Body of pancreas (tissue), 4 donors: Measurements from ENCODE around the gene KLF16. TPM values are rescaled to one million over a fixed set of nuclear protein-coding genes. Genes with fewer than 3 reads are reported as not detected.

Experiments
- ATAC-seq: fragments of 150-250 bp; one replicate; pipeline ENCODE4 v1.9.1; 2016
- DNase-seq, 4 donors: peaks; one replicate each; pipeline ENCODE4 v3.0.0-alpha.2; 2019
- H3K27ac ChIP-seq, 4 donors: fragments of 200-600 bp; sonication (generic); 1 replicate in 3 of 4; 2 replicates in 1 of 4; pipeline versions ENCODE4 v1.5.1 to v1.6.1; 2016 to 2019; ENCODE audit warnings: mild to moderate bottlenecking in 1 of 4, mixed read lengths in 1 of 4, moderate library complexity in 1 of 4
- H3K27me3 ChIP-seq, 2 donors: fragments of 200-600 bp; sonication (generic); one replicate each; pipeline ENCODE4 v1.6.0; 2016; ENCODE audit warnings: mild to moderate bottlenecking in 1 of 2
- H3K36me3 ChIP-seq, 2 donors: fragments of 200-600 bp; sonication (generic); replicated peaks in 1 of 2; 2 replicates each; pipeline ENCODE4 v1.5.1; 2016; ENCODE audit warnings: low read depth in 2 of 2; ENCODE audit not compliant: insufficient read depth in 1 of 2
- H3K4me1 ChIP-seq: fragments of 200-600 bp; sonication (generic); one replicate; pipeline ENCODE4 v1.6.0; 2016
- H3K4me3 ChIP-seq, 2 donors: fragments of 200-600 bp; sonication (generic); 1 replicate in 1 of 2; 2 replicates in 1 of 2; pipeline ENCODE4 v1.5.1; 2016 to 2019
- H3K9me3 ChIP-seq, 3 donors: fragments of 200-600 bp; sonication (generic); 1 replicate in 2 of 3; 2 replicates in 1 of 3; pipeline ENCODE4 v1.5.1; 2016
- POLR2A ChIP-seq, 3 donors: fragments of 450-650 bp; IDR thresholded peaks; one replicate each; pipeline ENCODE4 v1.6.1; 2016; ENCODE audit warnings: antibody characterized with exemption in 3 of 3, mild to moderate bottlenecking in 2 of 3
- WGBS, 2 donors: methylation state at CpG; one replicate each; pipeline ENCODE4 v1.1.5; 2017; 5-methylcytosine and 5-hydroxymethylcytosine counted together
- intact Hi-C: fragments of 100-400 bp; cut with DNase I; formaldehyde crosslinking; loops from one replicate; pipeline ENCODE4 v1.15.1; 2023
- total RNA-seq, 2 donors: library from RNA; depleted of rRNA; stranded (reverse); fragments of >200 nt; gene quantifications; one replicate each; pipeline ENCODE4 v1.1.0, GENCODE V29; 2016
- TF ChIP-seq, protein P1 (sequence below), 7 experiments: fragments of 450-650 bp in 4 of 7; fragments of 200-600 bp in 3 of 7; sonication (generic) in 3 of 7; IDR thresholded peaks; one replicate each; pipeline ENCODE4 v1.5.1; 2016 to 2019; ENCODE audit warnings: antibody characterized with exemption in 7 of 7

KLF16 gene
- total RNA-seq, 2 donors from 2014 or later = 2.3 to 3.6 TPM

DNA sequence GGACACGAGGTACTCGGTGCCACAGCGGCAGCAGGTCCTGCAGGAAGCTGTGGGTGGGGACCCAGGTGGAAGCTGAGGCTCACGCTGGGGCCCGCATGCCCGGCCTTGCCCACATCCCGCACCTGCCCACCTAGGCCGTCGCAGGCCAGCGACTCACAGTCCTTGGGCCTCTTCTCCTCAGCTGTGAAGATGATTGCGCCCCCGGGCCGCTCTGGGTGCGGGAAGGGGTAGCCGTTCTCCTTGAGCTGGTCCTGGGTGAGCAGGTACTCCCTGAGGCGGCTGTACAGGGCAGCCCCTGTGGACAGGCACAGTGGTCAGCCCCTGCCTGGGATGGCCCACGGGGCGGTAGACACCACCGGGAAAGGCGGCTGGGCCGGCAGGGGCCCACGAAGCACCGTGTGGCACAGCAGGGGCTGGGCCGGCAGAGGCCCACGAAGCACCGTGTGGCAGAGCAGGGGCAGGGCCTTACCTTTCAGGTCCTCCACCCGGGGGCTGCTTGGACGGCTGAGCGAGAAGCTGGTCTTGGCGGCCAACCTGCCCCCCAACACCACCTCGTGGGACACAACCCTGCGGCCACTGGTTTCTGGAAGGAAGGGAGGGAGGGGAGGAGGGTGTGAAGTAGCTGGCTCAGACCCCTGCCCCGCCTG is 44.7 kb downstream of the KLF16 start:
- TF ChIP-seq, protein P1, sequence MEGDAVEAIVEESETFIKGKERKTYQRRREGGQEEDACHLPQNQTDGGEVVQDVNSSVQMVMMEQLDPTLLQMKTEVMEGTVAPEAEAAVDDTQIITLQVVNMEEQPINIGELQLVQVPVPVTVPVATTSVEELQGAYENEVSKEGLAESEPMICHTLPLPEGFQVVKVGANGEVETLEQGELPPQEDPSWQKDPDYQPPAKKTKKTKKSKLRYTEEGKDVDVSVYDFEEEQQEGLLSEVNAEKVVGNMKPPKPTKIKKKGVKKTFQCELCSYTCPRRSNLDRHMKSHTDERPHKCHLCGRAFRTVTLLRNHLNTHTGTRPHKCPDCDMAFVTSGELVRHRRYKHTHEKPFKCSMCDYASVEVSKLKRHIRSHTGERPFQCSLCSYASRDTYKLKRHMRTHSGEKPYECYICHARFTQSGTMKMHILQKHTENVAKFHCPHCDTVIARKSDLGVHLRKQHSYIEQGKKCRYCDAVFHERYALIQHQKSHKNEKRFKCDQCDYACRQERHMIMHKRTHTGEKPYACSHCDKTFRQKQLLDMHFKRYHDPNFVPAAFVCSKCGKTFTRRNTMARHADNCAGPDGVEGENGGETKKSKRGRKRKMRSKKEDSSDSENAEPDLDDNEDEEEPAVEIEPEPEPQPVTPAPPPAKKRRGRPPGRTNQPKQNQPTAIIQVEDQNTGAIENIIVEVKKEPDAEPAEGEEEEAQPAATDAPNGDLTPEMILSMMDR (IDR thresholded peaks at IDR 0.05) = no peak
- no peak for TF ChIP-seq POLR2A (IDR thresholded peaks at IDR 0.05)
- Histone ChIP-seq H3K27ac (no peak overlapping the region), H3K36me3 (peaks cover 20 to 49% of the 10 kb centered on the region in 2 donors), H3K4me3 (no peak overlapping the region), H3K27me3 (no peaks in the 10 kb centered on the region), H3K9me3 (no peaks in the 10 kb centered on the region), H3K4me1 (no peaks in the 10 kb centered on the region)
- intact Hi-C loops = no loop called here
- ATAC-seq (no peak), DNase-seq (no peak)
- 89 to 94% methylated on average over 12 to 29 of the region's 33 CpGs for WGBS, 2 donors

DNA sequence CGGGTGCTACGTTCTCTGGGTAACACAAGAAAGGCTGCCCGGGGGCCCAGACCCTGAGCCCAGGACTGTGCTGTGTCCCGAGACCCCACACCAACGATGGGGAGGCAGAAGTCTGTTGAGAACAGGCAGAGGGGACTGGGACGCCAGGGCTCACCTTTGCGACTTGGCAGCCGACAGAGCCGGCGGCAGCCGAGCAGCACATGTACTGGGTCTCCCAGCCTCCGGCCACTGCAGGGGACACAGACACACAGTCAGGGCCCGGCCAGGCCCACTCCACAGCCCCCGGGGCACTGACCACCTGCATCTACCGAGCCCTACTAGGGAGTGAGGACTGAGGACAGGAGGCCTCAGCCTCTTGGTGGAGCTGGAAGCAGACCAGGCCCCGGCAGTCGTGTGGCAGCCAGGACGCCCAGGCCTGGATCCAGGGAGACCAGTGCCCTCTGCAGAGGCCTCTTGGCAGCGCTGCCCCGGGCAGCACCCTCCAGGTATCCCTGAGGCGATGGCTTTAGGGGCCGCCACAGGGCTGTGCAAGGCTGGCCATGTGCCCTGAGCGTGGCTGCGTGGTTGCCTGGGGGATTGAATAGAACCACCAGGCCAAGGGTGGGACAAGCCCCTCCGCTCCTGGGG is 45.7 kb downstream of the KLF16 start:
- Histone ChIP-seq H3K27ac (no peak overlapping the region), H3K27me3 (no peaks in the 10 kb centered on the region), H3K4me1 (peaks cover 9% of the 10 kb centered on the region), H3K4me3 (no peak overlapping the region), H3K9me3 (no peaks in the 10 kb centered on the region), H3K36me3 (peaks cover 20 to 49% of the 10 kb centered on the region in 2 donors)
- intact Hi-C loops = no loop called here
- TF ChIP-seq, protein P1 (IDR thresholded peaks at IDR 0.05) = no peak
- DNase-seq (no peak), ATAC-seq (no peak)
- 90 to 93% methylated on average over 2 to 25 of the region's 25 CpGs for WGBS, 2 donors

DNA sequence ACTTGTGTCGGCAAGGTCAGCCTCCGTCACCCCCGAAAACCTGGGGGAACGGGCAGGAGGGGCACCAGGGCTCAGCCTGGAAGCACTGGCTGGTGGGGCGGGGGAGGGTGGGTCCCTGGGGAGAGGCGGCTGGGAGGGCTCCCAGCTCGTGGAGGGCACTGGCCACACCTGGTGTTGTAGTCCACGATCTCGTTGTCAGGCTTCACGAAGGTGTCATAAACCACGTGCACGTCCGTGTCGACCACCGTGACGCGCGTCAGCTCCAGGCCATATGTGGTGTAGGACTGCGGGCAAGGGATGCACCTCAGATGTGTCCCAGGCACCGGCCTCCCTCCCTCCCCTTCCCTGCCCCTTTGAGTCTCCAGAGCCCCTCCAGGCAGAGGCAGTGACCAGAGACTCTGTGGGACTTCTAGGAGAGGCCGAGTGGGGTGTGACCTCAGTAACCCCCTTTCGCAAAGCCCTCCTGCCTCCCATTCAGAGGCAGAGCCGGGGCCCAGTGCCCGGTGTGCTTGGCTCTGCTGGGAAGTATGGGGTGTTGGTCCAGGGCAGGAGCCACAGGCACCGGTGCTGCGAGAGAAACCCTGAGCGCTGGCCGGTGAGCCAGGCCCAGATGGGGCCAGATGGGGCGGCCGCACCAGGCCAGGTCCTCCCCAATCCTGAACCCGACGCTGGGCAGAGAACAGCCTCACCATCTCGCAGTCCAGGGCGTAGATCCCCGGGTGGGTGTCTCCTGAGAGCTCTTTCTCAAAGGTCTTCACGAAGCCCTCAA is 46.7 kb downstream of the KLF16 start:
- Histone ChIP-seq H3K27me3 (no peaks in the 10 kb centered on the region), H3K4me3 (no peak overlapping the region), H3K4me1 (peaks cover 17% of the 10 kb centered on the region), H3K36me3 (peaks cover 20 to 44% of the 10 kb centered on the region in 2 donors), H3K27ac (no peak overlapping the region), H3K9me3 (no peaks in the 10 kb centered on the region)
- no peak for ATAC-seq
- intact Hi-C loops = no loop called here
- 93 to 95% methylated on average over 27 to 30 of the region's 36 CpGs for WGBS, 2 donors
- TF ChIP-seq, protein P1 (IDR thresholded peaks at IDR 0.05) = no peak
- TF ChIP-seq POLR2A (IDR thresholded peaks at IDR 0.05) = no peak
- DNase-seq = no peak

DNA sequence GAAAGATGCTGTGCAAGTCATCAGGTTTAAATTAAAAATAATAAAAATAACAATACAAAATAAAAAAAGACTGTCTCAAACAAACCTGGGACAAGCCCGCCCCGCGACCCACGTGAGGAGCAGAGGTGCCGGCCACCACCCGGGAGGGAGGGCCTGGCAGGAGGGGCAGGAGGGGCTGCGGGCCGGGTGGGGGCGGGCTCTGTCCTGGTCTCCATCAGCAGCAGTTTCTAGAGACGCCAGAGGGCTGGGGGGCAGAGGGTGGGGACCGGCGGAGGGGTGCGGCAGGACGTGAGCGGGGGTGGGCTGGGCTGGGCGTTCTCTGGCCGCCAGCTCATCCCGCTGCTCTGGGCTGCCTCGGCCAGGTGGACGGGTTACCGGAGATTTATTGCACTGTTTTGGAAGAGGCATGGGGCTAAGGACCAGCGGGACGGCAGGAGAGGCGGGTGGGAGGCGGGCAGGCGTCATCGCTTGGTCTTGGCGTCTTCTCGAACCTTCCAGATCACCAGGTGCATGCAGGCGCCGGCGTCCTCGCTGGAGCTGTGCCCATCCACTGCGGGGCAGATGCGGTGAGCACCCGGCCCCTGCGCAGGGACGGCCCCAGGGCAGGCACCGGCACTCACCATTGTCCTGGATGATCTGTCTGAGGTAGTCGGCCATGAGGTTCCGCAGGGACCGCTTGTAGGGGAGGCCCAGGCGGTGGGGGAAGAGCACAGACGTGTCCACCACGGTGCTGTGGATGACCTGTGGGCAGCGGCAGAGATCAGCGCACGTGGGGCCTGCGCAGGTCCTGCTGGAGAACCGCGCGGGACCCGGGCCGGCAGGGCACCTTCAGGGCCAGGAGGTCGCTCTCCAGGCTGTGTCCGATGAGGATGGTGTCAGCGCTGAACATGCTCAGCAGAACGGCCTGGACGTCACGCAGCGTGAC is 47.5 kb downstream of the KLF16 start:
- intact Hi-C loops = no loop called here
- no peak overlapping the region for H3K4me3 ChIP-seq
- ATAC-seq (no peak), DNase-seq (no peak)
- H3K27me3 ChIP-seq = no peaks in the 10 kb centered on the region
- no peak for TF ChIP-seq POLR2A (IDR thresholded peaks at IDR 0.05)
- TF ChIP-seq, protein P1 (IDR thresholded peaks at IDR 0.05) = no peak
- 90 to 98% methylated on average over 23 to 48 of the region's 61 CpGs for WGBS, 2 donors
- H3K27ac ChIP-seq = no peak overlapping the region
- peaks cover 22% of the 10 kb centered on the region for H3K4me1 ChIP-seq
- H3K9me3 ChIP-seq = no peaks in the 10 kb centered on the region
- H3K36me3 ChIP-seq = peaks cover 20 to 42% of the 10 kb centered on the region in 2 donors
